Measurements from ENCODE around the gene WASF3.

Gene WASF3

DNA sequence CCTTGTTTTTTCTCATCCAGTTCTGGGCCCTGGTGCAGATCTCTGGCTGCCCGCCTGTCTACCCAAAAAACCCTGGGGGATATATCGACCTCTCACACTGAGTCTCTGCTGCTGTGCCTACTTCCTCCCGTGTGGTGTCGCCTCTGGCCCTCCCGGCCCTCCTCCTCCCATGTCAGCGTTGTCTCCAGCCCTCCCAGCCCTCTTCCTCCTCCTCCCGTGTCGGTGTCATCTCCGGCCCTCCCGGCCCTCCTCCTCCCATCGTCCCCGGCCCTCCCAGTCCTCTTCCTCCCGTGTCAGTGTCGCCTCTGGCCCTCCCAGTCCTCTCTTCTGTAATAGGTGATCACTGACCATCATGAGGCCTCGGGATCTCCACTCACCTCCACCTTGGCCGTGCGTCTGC is 121.3 kb downstream of the WASF3 start:
- no peak for DNase-seq (ENCODE audit: low spot score)
- TF ChIP-seq, protein P1, sequence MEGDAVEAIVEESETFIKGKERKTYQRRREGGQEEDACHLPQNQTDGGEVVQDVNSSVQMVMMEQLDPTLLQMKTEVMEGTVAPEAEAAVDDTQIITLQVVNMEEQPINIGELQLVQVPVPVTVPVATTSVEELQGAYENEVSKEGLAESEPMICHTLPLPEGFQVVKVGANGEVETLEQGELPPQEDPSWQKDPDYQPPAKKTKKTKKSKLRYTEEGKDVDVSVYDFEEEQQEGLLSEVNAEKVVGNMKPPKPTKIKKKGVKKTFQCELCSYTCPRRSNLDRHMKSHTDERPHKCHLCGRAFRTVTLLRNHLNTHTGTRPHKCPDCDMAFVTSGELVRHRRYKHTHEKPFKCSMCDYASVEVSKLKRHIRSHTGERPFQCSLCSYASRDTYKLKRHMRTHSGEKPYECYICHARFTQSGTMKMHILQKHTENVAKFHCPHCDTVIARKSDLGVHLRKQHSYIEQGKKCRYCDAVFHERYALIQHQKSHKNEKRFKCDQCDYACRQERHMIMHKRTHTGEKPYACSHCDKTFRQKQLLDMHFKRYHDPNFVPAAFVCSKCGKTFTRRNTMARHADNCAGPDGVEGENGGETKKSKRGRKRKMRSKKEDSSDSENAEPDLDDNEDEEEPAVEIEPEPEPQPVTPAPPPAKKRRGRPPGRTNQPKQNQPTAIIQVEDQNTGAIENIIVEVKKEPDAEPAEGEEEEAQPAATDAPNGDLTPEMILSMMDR (IDR thresholded peaks at IDR 0.05; ENCODE audit: extremely low read depth, missing control alignments): no peak

DNA sequence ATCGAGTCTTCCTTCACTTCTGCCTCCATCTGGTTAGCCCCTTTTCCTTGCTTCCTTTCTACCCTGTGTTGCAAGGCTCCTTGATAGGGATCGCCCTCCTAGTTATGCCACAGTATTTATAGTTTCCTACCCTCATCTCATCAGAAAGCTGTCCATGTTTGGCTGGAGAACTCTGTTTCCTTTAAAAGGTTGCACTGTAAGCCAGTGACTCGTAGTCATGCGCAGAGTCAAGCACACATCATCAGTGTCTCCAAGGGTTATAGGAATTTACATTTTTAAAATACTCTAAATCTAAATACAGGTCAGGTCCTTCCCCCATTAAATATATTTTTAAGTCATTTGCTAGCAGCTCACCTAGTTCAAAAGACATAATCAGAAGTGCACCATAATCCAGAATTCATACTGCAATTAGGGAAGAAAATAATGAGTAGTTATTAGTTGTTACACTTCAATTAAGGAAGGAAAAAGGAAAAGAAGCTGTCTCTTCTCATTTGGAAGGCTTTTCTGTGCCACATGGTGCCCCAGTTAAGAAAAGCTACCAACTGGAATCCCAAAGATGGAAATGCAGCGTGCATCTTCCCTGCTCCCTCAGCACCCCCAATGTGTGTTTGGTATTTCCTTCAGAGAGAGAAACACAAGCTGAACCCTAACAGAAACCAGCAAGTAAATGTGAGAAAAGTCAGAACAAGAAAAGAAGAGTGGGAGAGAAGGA is 122.1 kb downstream of the WASF3 start:
- DNase-seq (ENCODE audit: low spot score): no peak
- TF ChIP-seq, protein P1 (IDR thresholded peaks at IDR 0.05; ENCODE audit: extremely low read depth, missing control alignments): no peak

DNA sequence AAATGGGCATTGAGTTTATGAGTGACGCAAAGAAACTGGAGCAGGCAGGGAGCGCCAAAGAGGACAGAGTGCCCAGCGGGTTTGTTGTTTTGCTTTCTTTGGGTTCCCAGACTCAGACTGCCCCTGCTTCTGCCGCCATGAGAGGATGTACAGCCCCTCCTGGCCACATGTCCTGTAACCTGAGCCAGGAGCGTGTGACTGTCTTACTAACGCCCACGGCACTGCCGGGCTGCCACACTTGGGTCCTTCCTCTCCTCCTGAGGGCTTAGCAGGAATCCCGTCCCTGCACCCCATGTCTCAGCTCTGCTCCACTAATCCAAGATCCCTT is 122.6 kb downstream of the WASF3 start:
- DNase-seq (ENCODE audit: low spot score): no peak
- TF ChIP-seq, protein P1 (IDR thresholded peaks at IDR 0.05; ENCODE audit: extremely low read depth, missing control alignments): no peak

DNA sequence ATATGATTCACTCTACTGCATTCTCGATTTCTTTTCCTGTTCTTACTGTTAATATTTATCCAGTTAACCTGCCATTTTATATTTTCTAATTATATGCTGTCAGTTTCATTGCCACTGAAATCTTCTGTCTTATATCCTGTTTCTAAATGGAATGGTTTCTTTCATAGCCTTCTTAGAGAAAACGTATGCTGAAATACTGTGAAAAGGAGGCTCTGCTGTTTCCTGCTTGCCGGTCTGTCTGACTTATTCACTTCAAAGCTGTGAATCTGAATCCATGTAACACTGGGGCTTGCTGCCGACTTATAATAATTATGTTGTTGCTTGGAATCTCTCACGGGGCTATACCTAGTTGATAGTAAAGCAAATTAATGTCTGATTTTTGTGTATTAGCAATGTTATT is 123.1 kb downstream of the WASF3 start:
- no peak for DNase-seq (ENCODE audit: low spot score)
- TF ChIP-seq, protein P1 (IDR thresholded peaks at IDR 0.05; ENCODE audit: extremely low read depth, missing control alignments): no peak

DNA sequence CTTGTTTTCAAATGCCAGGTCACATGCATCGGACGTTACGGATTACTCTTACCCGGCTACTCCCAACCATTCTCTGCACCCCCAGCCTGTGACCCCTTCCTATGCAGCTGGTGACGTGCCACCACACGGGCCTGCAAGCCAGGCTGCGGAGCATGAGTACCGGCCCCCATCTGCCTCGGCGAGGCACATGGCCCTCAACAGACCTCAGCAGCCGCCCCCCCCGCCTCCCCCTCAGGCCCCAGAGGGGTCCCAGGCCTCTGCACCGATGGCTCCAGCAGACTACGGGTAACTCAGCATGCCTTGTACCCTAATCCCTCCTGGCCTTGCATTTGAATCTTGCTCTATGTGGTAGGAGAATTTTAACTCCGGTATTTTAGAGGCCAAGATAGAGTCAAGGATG is 123.6 kb downstream of the WASF3 start:
- TF ChIP-seq, protein P1 (IDR thresholded peaks at IDR 0.05; ENCODE audit: extremely low read depth, missing control alignments): no peak
- no peak for DNase-seq (ENCODE audit: low spot score)

DNA sequence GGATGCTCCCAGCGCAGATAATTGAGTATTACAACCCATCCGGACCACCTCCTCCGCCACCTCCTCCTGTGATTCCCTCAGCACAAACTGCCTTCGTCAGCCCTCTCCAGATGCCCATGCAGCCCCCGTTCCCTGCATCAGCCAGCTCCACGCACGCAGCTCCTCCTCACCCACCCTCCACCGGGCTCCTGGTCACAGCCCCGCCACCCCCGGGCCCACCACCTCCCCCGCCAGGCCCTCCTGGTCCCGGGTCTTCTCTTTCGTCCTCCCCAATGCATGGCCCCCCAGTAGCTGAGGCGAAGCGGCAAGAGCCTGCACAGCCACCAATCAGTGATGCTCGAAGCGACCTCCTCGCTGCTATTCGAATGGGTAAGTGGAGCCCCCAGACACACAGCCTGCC is 125.1 kb downstream of the WASF3 start:
- no peak for DNase-seq (ENCODE audit: low spot score)
- TF ChIP-seq, protein P1 (IDR thresholded peaks at IDR 0.05; ENCODE audit: extremely low read depth, missing control alignments): no peak

DNA sequence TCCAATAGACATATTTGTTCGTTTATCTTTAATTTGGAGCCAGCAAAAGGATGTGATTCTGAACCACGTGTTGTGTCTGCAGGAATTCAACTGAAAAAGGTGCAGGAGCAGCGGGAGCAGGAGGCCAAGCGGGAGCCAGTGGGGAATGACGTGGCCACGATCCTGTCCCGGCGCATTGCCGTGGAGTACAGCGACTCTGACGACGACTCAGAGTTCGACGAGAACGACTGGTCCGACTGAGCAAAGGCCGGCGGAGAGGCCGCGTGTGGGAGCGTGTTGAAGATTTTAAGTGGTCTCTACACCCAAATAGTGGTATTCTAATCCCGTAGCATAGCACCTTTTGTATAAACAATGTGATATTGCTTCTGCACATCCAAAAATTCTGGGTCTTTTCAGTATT is 128.1 kb downstream of the WASF3 start:
- TF ChIP-seq, protein P1 (IDR thresholded peaks at IDR 0.05; ENCODE audit: extremely low read depth, missing control alignments): no peak
- no peak for DNase-seq (ENCODE audit: low spot score)

Measured in GM20000 (cell line).